Parathyroid adenoma (tissue), 2 donors: Measurements from ENCODE around the gene SPATA32.

Source experiments
- H2AFZ ChIP-seq: fragments of 300-600 bp; sonication (generic); one replicate; pipeline ENCODE4 v1.7.0; 2017; ENCODE audit warnings: antibody characterized with exemption, mild to moderate bottlenecking
- H3K27ac ChIP-seq: fragments of 300-600 bp; sonication (generic); one replicate; pipeline ENCODE4 v1.7.0; 2017
- H3K27me3 ChIP-seq: fragments of 300-600 bp; sonication (generic); one replicate; pipeline ENCODE4 v1.7.0; 2017; ENCODE audit warnings: low read length; ENCODE audit not compliant: control insufficient read depth, insufficient read depth
- H3K36me3 ChIP-seq: fragments of 300-600 bp; sonication (generic); one replicate; pipeline ENCODE4 v1.7.0; 2017; ENCODE audit warnings: low read length; ENCODE audit not compliant: control insufficient read depth, insufficient read depth
- H3K4me1 ChIP-seq: fragments of 300-600 bp; sonication (generic); one replicate; pipeline ENCODE4 v1.7.0; 2017; ENCODE audit warnings: control low read depth
- H3K4me2 ChIP-seq: fragments of 300-600 bp; sonication (generic); one replicate; pipeline ENCODE4 v1.7.0; 2017; ENCODE audit warnings: low read length
- H3K4me3 ChIP-seq: fragments of 300-600 bp; sonication (generic); one replicate; pipeline ENCODE4 v1.7.0; 2017; ENCODE audit warnings: low read depth, low read length
- H3K79me2 ChIP-seq: fragments of 300-600 bp; sonication (generic); one replicate; pipeline ENCODE4 v1.7.0; 2017; ENCODE audit warnings: control low read depth
- H3K9ac ChIP-seq: fragments of 300-600 bp; sonication (generic); one replicate; pipeline ENCODE4 v1.7.0; 2017; ENCODE audit warnings: mild to moderate bottlenecking
- H3K9me3 ChIP-seq: fragments of 300-600 bp; sonication (generic); one replicate; pipeline ENCODE4 v1.7.0; 2017; ENCODE audit warnings: low read length; ENCODE audit not compliant: control insufficient read depth
- CTCF ChIP-seq: fragments of 300-600 bp; sonication (generic); IDR thresholded peaks from one replicate; pipeline ENCODE4 v1.7.0; 2017; ENCODE audit warnings: antibody characterized with exemption, mild to moderate bottlenecking
- donor health status: primary hyperparathyroidism.

Gene SPATA32

GRCh38 chr17:45279898-45280297, 18.0 kb upstream of the SPATA32 start:
- Histone ChIP-seq H3K4me2 (no peak overlapping the region), H3K4me3 (no peak overlapping the region), H3K79me2 (no peaks in the 10 kb centered on the region), H3K4me1 (peaks cover 9% of the 10 kb centered on the region), H3K27me3 (no peaks in the 10 kb centered on the region), H3K9ac (no peak overlapping the region), H3K36me3 (no peaks in the 10 kb centered on the region), H3K27ac (no peak overlapping the region), H3K9me3 (no peaks in the 10 kb centered on the region), H2AFZ (no peak overlapping the region)
- no peak for TF ChIP-seq CTCF

- TF ChIP-seq CTCF = no peak
- peaks cover 9% of the 10 kb centered on the region for H3K4me1 ChIP-seq
- H3K79me2 ChIP-seq = peaks cover 3% of the 10 kb centered on the region
- no peaks in the 10 kb centered on the region for H3K9me3 ChIP-seq
- peak overlapping the region; percentile 5 for H3K4me2 ChIP-seq
- H3K36me3 ChIP-seq = no peaks in the 10 kb centered on the region
- H3K27ac ChIP-seq = peak overlapping the region; percentile 45
- H3K4me3 ChIP-seq = no peak overlapping the region
- no peaks in the 10 kb centered on the region for H3K27me3 ChIP-seq
- no peak overlapping the region for H3K9ac ChIP-seq
- H2AFZ ChIP-seq = no peak overlapping the region
Observed at GRCh38 chr17:45277992-45278391, 16.1 kb upstream of the SPATA32 start.

GRCh38 chr17:45277216-45277849, 15.4 kb upstream of the SPATA32 start:
- H3K4me3 ChIP-seq = peak overlapping the region; percentile 20
- peak overlapping the region; percentile 34 for H2AFZ ChIP-seq
- H3K9ac ChIP-seq = no peak overlapping the region
- H3K79me2 ChIP-seq = peaks cover 3% of the 10 kb centered on the region
- peaks cover 9% of the 10 kb centered on the region for H3K4me1 ChIP-seq
- H3K4me2 ChIP-seq = peak overlapping the region; percentile 29
- H3K36me3 ChIP-seq = no peaks in the 10 kb centered on the region
- H3K27me3 ChIP-seq = no peaks in the 10 kb centered on the region
- no peaks in the 10 kb centered on the region for H3K9me3 ChIP-seq
- peak; percentile 89 for TF ChIP-seq CTCF
- peak overlapping the region; percentile 45 for H3K27ac ChIP-seq

- Histone ChIP-seq H3K27ac (no peak overlapping the region), H3K9me3 (no peaks in the 10 kb centered on the region), H3K4me1 (peaks cover 9% of the 10 kb centered on the region), H3K4me2 (no peak overlapping the region), H3K4me3 (no peak overlapping the region), H3K9ac (no peak overlapping the region), H3K27me3 (no peaks in the 10 kb centered on the region), H2AFZ (no peak overlapping the region), H3K36me3 (no peaks in the 10 kb centered on the region), H3K79me2 (peaks cover 3% of the 10 kb centered on the region)
- TF ChIP-seq CTCF = no peak
Observed at GRCh38 chr17:45276031-45276430, 14.1 kb upstream of the SPATA32 start.

GRCh38 chr17:45274033-45274432, 12.1 kb upstream of the SPATA32 start:
- Histone ChIP-seq H3K4me1 (peaks cover 9% of the 10 kb centered on the region), H3K79me2 (peaks cover 3% of the 10 kb centered on the region), H3K9ac (no peak overlapping the region), H3K9me3 (no peaks in the 10 kb centered on the region), H3K36me3 (no peaks in the 10 kb centered on the region), H3K27me3 (no peaks in the 10 kb centered on the region), H3K27ac (no peak overlapping the region), H2AFZ (no peak overlapping the region), H3K4me3 (no peak overlapping the region), H3K4me2 (no peak overlapping the region)
- TF ChIP-seq CTCF = no peak
